ENCODE results near the gene CHCT1.

GRCh38 chr17:60381958-60382357 lies 40.3 kb upstream of the CHCT1 start:
- TF ChIP-seq CTCF (IDR thresholded peaks at IDR 0.05): no peak
- no peak for TF ChIP-seq POLR2A (IDR thresholded peaks at IDR 0.05)

Measured in body of pancreas (tissue), 4 donors.